ENCODE measurements around the gene SCIMP. TPM values are rescaled to one million over a fixed set of nuclear protein-coding genes. Genes with fewer than 3 reads are reported as not detected.
A peak's percentile ranks its signal among the peaks of the same experiment; 100 is the strongest.
"Not testable (repeated sequence)": the region's sequence is repeated elsewhere in the genome, so short reads cannot be mapped to it uniquely, and the experiment has no call there.

SCIMP gene
- polyA plus RNA-seq, 10 donors: 0.99 to 2.0 (median 1.4) TPM

- peak; percentile 96 to 99 (median 98) for DNase-seq
These were observed 42.9 kb downstream of the SCIMP start, which contains the start of gene ZNF594 for GRCh38 chr17:5191541-5192417. Gene ZNF594, minus strand, starts transcription at chr17:5191868. Its CDS starts 7,612 bp downstream, at chr17:5184256.

DNA sequence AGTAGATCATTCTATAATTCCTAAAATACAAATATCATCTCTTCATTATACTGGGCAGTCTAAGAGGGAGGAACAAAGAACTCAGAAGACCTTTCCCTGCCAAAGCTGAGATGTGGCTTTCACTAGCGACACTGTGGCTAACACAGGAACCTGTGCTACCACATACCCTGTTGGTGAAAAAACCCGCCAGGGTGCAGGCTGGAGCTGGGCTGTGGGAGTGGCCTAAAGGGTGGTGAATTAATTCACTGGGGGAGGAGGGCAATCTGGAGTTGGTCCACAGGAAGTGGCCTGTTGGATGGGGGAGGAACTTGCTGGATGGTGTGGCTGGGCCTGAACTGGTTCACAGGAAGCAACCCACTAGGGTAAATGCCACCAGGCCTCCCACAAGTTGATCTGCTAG, 50.4 kb downstream of the SCIMP start:
- no peak for DNase-seq

DNA sequence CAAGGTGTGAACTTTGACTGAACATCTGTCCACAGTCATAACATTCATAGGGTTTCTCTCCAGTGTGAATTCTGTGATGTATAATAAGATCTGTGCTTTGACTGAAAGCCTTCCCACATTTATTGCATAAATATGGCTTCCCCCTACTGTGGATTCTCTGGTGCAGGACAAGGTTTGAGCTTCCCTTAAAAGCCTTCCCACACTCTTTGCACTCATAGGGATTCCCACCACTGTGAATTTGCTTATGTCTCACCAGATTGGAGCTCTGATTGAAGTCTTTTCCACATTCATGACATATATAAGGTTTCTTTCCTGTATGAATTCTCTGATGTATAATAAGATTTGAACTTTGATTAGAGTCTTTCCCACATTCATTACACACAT, 51.3 kb downstream of the SCIMP start:
- no peak for DNase-seq

DNA sequence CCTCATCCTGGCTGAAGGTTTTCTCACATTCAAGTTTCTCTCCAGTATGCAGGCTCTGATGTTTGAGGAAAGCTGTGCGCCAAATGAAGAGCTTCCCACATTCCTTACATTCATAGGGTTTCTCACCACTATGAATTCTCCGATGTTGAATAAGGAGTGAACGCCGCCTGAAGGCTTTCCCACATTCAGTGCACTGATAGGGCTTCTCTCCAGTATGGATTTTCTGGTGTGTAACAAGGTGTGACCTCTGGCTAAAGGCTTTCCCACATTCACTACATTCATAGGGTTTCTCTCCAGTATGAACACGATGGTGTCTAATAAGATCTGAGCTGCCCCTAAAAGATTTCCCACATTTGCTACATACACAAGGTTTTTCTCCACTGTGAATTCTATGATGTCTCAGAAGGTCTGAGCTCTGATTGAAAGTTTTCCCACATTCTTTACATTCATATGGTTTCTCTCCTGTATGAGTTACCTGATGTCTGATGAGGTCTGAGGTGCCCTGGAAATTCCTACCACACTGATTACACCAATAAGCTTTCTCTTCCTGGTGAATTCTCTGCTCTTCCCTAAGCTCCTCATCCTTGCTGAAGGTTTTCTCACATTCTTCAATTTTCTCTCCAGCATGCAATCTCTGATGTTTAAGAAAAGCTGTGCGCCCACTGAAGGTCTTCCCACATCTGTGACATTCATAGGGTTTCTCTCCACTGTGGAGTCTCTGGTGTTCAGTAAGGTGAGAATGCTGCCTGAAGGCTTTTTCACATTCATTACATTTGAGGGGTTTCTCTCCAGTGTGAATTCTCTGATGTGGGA, 51.9 kb downstream of the SCIMP start:
- DNase-seq: no peak

DNA sequence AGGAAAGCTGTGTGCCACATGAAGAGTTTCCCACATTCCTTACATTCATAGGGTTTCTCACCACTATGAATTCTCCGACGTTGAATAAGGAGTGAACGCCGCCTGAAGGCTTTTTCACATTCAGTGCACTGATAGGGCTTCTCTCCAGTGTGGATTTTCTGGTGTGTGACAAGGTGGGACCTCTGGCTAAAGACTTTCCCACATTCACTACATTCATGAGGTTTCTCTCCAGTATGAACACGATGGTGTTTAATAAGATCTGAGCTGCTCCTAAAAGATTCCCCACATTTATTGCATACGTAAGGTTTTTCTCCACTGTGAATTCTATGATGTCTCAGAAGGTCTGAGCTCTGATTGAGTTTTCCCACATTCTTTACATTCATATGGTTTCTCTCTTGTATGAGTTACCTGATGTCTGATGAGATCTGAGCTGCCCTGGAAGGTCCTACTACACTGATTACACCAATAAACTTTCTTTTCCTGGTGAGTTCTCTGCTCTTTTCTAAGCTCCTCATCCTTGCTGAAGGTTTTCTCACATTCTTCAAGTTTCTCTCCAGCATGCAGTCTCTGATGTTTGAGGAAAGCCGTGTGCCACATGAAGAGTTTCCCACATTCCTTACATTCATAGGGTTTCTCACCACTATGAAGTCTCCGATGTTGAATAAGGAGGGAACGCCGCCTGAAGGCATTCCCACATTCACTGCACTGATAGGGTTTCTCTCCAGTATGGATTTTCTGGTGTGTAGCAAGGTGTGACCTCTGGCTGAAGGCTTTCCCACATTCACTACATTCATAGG, 53.0 kb downstream of the SCIMP start:
- DNase-seq: no peak

DNA sequence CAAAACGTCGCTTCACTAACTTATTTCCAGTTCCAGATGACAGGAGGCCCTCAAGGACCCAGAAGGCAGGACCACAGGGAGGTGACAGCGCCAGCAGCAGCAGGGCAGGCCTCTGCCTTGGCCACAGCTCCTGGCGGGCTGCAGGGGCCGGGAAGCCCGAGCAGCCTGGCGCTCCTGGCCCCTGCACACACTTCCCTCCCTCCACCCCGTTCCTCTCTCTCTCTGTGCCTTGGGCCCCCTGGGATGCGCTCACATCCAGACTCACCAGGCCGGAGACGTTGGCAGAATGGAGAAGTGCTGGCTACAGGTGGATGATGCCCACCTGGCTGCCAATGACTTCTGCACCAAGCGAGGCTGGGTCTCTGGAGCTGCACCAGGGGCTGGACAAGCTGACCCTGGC, 55.7 kb downstream of the SCIMP start:
- DNase-seq: no peak

- DNase-seq: not testable (repeated sequence)
These were observed 59.6 kb downstream of the SCIMP start for GRCh38 chr17:5175027-5175426.

GRCh38 chr17:5165791-5166564, 68.7 kb downstream of the SCIMP start:
- not testable (repeated sequence) for DNase-seq

- DNase-seq: peak in 1 of 3 donors; percentile 17
These were observed 70.2 kb downstream of the SCIMP start for GRCh38 chr17:5164436-5164835.

DNA sequence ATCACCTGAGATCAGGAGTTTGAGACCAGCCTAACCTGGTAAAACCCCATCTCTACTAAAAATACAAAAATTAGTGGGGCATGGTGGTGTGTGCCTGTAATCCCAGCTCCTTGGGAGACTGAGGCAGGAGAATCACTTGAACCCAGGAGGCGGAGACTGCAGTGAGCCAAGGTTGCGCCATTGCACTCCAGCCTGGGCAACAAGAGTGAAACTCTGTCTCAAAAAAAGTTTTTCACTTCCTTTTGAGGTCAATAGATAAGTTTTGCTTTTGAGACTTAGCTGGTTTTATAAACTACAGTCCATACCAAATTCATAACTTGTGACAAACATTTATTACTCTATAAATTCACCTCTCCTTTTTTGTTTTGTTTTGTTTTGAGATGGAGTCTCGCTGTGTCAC, 72.9 kb downstream of the SCIMP start:
- not testable (repeated sequence) for DNase-seq

DNA sequence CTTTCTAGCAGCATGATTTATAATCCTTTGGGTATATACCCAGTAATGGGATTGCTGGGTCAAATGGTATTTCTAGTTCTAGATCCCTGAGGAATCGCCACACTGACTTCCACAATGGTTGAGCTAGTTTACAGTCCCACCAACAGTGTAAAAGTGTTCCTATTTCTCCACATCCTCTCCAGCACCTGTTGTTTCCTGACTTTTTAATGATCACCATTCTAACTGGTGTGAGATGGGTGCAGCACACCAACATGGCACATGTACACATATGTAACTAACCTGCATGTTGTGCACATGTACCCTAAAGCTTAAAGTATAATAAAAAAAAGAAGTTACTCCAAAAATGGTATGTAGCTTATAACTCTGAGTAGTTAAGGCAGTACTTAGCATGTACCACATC, 74.0 kb downstream of the SCIMP start:
- DNase-seq: not testable (repeated sequence)

Other genes starting within 250 kb of the SCIMP start
- 10 to 100 TPM; 14.6 to 33.9 (median 21.6) TPM for gene CAMTA2, start 247.2 kb downstream of the SCIMP start, polyA plus RNA-seq (ENCODE audit: insufficient read length in 10 of 10)
- 1 to 10 TPM; 3.0 to 6.9 (median 4.2) TPM for gene INCA1, start 237.3 kb downstream of the SCIMP start, polyA plus RNA-seq (ENCODE audit: insufficient read length in 10 of 10)
- gene KIF1C, start 236.9 kb downstream of the SCIMP start, polyA plus RNA-seq (ENCODE audit: insufficient read length in 10 of 10): 100 to 1,000 TPM in 5 of 10 donors, 10 to 100 TPM in 5; 74.9 to 113 (median 100) TPM
- under 1 TPM in 8 of 10 donors, not detected in 2; 0.07 to 0.28 (median 0.15) TPM for gene SLC52A1, start 199.4 kb downstream of the SCIMP start, polyA plus RNA-seq (ENCODE audit: insufficient read length in 10 of 10)
- 10 to 100 TPM in 7 of 10 donors, 1 to 10 TPM in 3; 8.2 to 14.2 (median 10.8) TPM for gene ZFP3, start 156.4 kb downstream of the SCIMP start, polyA plus RNA-seq (ENCODE audit: insufficient read length in 10 of 10)
- 10 to 100 TPM in 8 of 10 donors, 1 to 10 TPM in 2; 8.6 to 33.3 (median 10.7) TPM for gene ZNF232, start 123.0 kb downstream of the SCIMP start, polyA plus RNA-seq (ENCODE audit: insufficient read length in 10 of 10)
- gene USP6, start 118.8 kb downstream of the SCIMP start, polyA plus RNA-seq (ENCODE audit: insufficient read length in 10 of 10): 10 to 100 TPM in 5 of 10 donors, 1 to 10 TPM in 5; 5.1 to 38.9 (median 10.5) TPM
- 10 to 100 TPM in 4 of 10 donors, 1 to 10 TPM in 6; 7.2 to 13.5 (median 9.0) TPM for gene ZNF594, start 43.0 kb downstream of the SCIMP start, polyA plus RNA-seq (ENCODE audit: insufficient read length in 10 of 10)
- 10 to 100 TPM; 45.4 to 75.4 (median 55.1) TPM for gene RABEP1, start 47.4 kb upstream of the SCIMP start, polyA plus RNA-seq (ENCODE audit: insufficient read length in 10 of 10)
- 10 to 100 TPM; 40.4 to 52.3 (median 43.9) TPM for gene NUP88, start 184.8 kb upstream of the SCIMP start, polyA plus RNA-seq (ENCODE audit: insufficient read length in 10 of 10)
- gene RPAIN, start 185.3 kb upstream of the SCIMP start, polyA plus RNA-seq (ENCODE audit: insufficient read length in 10 of 10): 10 to 100 TPM; 40.0 to 57.0 (median 47.0) TPM
- gene C1QBP, start 204.3 kb upstream of the SCIMP start, polyA plus RNA-seq (ENCODE audit: insufficient read length in 10 of 10): 100 to 1,000 TPM; 104 to 132 (median 119) TPM
- gene DHX33, start 234.1 kb upstream of the SCIMP start, polyA plus RNA-seq (ENCODE audit: insufficient read length in 10 of 10): 10 to 100 TPM; 10.0 to 15.6 (median 12.7) TPM

Data from muscle of back (tissue), 11 donors.